HepG2 (cell line): ENCODE measurements around the gene INAFM2. TPM values are rescaled to one million over a fixed set of nuclear protein-coding genes. Genes with fewer than 3 reads are reported as not detected.

ENCODE experiments used
- ATAC-seq: fragments of 200-7000 bp; cut with Tn5 transposase; 3 replicates; pipeline ENCODE4 v1.9.1; 2020; ENCODE audit warnings: mild to moderate bottlenecking, moderate library complexity
- BruUV-seq: library from RNA; stranded (reverse); fragments of 400-500 nt; replicated peaks from 2 replicates; lab custom pipeline; 2021; lab: Mats Ljungman, UMichigan
- CTCF ChIA-PET: fragments of 300-600 bp; formaldehyde crosslinking; extraction: SDS; loops from one replicate; lab custom pipeline; 2021; ENCODE audit warnings: low total read pairs, inconsistent platforms, low intra/inter-chr PET ratio; lab: Yijun Ruan, JAX
- POLR2A ChIA-PET: fragments of 350-600 bp; sonication (Branson Sonifier 250); formaldehyde crosslinking; loops from one replicate; lab custom pipeline; 2020; ENCODE audit warnings: antibody characterized with exemption, inconsistent platforms; lab: Yijun Ruan, JAX
- DNase-seq: peaks from one replicate; pipeline ENCODE4 v3.0.0-alpha.2; 2015; ENCODE audit warnings: low spot score
- FAIRE-seq: peaks from 3 replicates; lab custom pipeline; 2011; peaks lifted over from hg19 to GRCh38; lab: Jason Lieb, UNC
- H2AFZ ChIP-seq: one replicate; pipeline ENCODE4 v1.6.1; 2011; ENCODE audit warnings: low read length, inconsistent platforms
- H3K27ac ChIP-seq: fragments of 300-600 bp; 3 replicates; pipeline ENCODE4 v1.8.0; 2011; ENCODE audit warnings: mixed run types, mild to moderate bottlenecking, mixed read lengths, low read length, inconsistent platforms; ENCODE audit not compliant: insufficient read depth; ENCODE audit errors: extremely low read length
- H3K27me3 ChIP-seq, 2 experiments: fragments of 200-600 bp in 1 of 2; 2 replicates in 1 of 2; 3 replicates in 1 of 2; pipeline versions ENCODE4 v1.6.0 to v1.8.0; 2011; ENCODE audit warnings: low read length in 2 of 2, mild to moderate bottlenecking in 2 of 2, moderate library complexity in 2 of 2, inconsistent platforms in 1 of 2; ENCODE audit not compliant: insufficient read depth in 2 of 2, control insufficient read depth in 1 of 2
- H3K36me3 ChIP-seq, 2 experiments: fragments of 200-600 bp in 1 of 2; replicated peaks in 1 of 2; 2 replicates in 1 of 2; 3 replicates in 1 of 2; pipeline versions ENCODE4 v1.5.1 to v1.8.0; 2011; ENCODE audit warnings: low read length in 2 of 2, inconsistent platforms in 1 of 2; ENCODE audit not compliant: insufficient read depth in 2 of 2, control insufficient read depth in 1 of 2
- H3K4me1 ChIP-seq: 2 replicates; pipeline ENCODE4 v1.5.1; 2012; ENCODE audit warnings: low read length, inconsistent platforms; ENCODE audit not compliant: insufficient read depth
- H3K4me2 ChIP-seq: 2 replicates; pipeline ENCODE4 v1.6.0; 2011; ENCODE audit warnings: low read depth, low read length, inconsistent platforms
- H3K4me3 ChIP-seq, 3 experiments: fragments of 200-600 bp in 1 of 3; sonication (generic), shearing (Covaris generic) in 1 of 3; replicated peaks in 1 of 3; 2 replicates each; pipeline ENCODE4 v1.5.1; 2011 to 2016; ENCODE audit warnings: low read length in 3 of 3, inconsistent platforms in 2 of 3, low read depth in 2 of 3, mild to moderate bottlenecking in 2 of 3, control low read depth in 1 of 3, mixed read lengths in 1 of 3; ENCODE audit not compliant: insufficient read depth in 1 of 3
- H3K79me2 ChIP-seq: one replicate; pipeline ENCODE4 v1.6.1; 2011; ENCODE audit warnings: low read length, inconsistent platforms; ENCODE audit not compliant: insufficient read depth
- H3K9ac ChIP-seq: 2 replicates; pipeline ENCODE4 v1.6.0; 2011; ENCODE audit warnings: mild to moderate bottlenecking, low read depth, low read length, inconsistent platforms; ENCODE audit not compliant: insufficient read depth
- H3K9me3 ChIP-seq: 2 replicates; pipeline ENCODE4 v1.5.1; 2012; ENCODE audit warnings: mild to moderate bottlenecking, low read length
- H4K20me1 ChIP-seq: 2 replicates; pipeline ENCODE4 v1.6.0; 2011; ENCODE audit warnings: inconsistent platforms, mild to moderate bottlenecking, low read length, moderate library complexity; ENCODE audit not compliant: insufficient read depth
- CEBPB ChIP-seq: IDR thresholded peaks from 2 replicates; pipeline ENCODE4 v1.6.1; 2011; ENCODE audit warnings: low read depth, low read length, improper control_type of control experiment, borderline replicate concordance
- MAF1 ChIP-seq: sonication (generic); formaldehyde crosslinking; IDR thresholded peaks from 2 replicates; pipeline ENCODE4 v1.5.0; 2020; ENCODE audit warnings: missing genetic modification reagents, borderline replicate concordance
- MYPOP ChIP-seq: sonication (generic); formaldehyde crosslinking; IDR thresholded peaks from 2 replicates; pipeline ENCODE4 v1.8.1; 2023; ENCODE audit warnings: mild to moderate bottlenecking, moderate library complexity, missing genetic modification reagents
- PHF5A ChIP-seq: IDR thresholded peaks from one replicate; pipeline ENCODE4 v1.6.1; 2018; ENCODE audit warnings: low read depth, missing genetic modification reagents; ENCODE audit not compliant: unreplicated experiment
- RCOR2 ChIP-seq: IDR thresholded peaks from 2 replicates; pipeline ENCODE4 v1.6.1; 2016; ENCODE audit warnings: missing biosample characterization, missing genetic modification reagents
- ZBTB38 ChIP-seq: sonication (generic); formaldehyde crosslinking; IDR thresholded peaks from 2 replicates; pipeline ENCODE4 v1.5.1; 2020; ENCODE audit warnings: mild to moderate bottlenecking, missing genetic modification reagents
- ZNF407 ChIP-seq: sonication (generic); formaldehyde crosslinking; IDR thresholded peaks from one replicate; pipeline ENCODE4 v1.5.1; 2020; ENCODE audit warnings: mild to moderate bottlenecking, missing genetic modification reagents; ENCODE audit errors: not compliant biosample characterization
- ZNF503 ChIP-seq: sonication (generic); formaldehyde crosslinking; IDR thresholded peaks from 2 replicates; pipeline ENCODE4 v1.4.0; 2020; ENCODE audit warnings: missing genetic modification reagents
- ZNF660 ChIP-seq: sonication (generic); formaldehyde crosslinking; IDR thresholded peaks from 2 replicates; pipeline ENCODE4 v1.5.1; 2020; ENCODE audit warnings: mild to moderate bottlenecking, low read depth, missing genetic modification reagents, borderline replicate concordance
- ZNF713 ChIP-seq: sonication (generic); formaldehyde crosslinking; IDR thresholded peaks from 2 replicates; pipeline ENCODE4 v1.4.0; 2020; ENCODE audit warnings: mild to moderate bottlenecking, missing genetic modification reagents
- WGBS: methylation state at CpG from one replicate; pipeline ENCODE4 v1.1.6; 2017; ENCODE audit warnings: low lambda C conversion rate; 5-methylcytosine and 5-hydroxymethylcytosine counted together
- in situ Hi-C: cut with HindIII; loops from 2 replicates; pipeline ENCODE4 v1.10.0; 2017; ENCODE audit warnings: low pct_unique_long_range_greater_than_20kb; ENCODE audit not compliant: extremely low pct_ligation_motif_present
- intact Hi-C: fragments of 100-400 bp; cut with micrococcal nuclease; formaldehyde crosslinking; loops from one replicate; pipeline ENCODE4 v1.10.0; 2022; ENCODE audit not compliant: unreplicated experiment
- polyA plus RNA-seq, 8 experiments: library from polyadenylated mRNA; depleted of rRNA in 3 of 8; stranded (reverse) in 7 of 8; unstranded in 1 of 8; fragments of >200 nt; fragmentation: Illumina TruSeq in 4 of 8; extraction: Trizol in 4 of 8; gene quantifications; 2 replicates each; pipeline versions ENCODE4 v1.2.1 to v1.2.3, GENCODE V29; 2011 to 2016; ENCODE audit warnings: low read depth in 4 of 8, missing spikeins in 1 of 8, mixed read lengths in 1 of 8; ENCODE audit not compliant: insufficient read depth in 1 of 8
- total RNA-seq, 5 experiments: library from RNA; depleted of rRNA; stranded (reverse); fragments of >200 nt; fragmentation: Illumina TruSeq; extraction: Trizol; gene quantifications; 2 replicates each; pipeline ENCODE4 v1.2.3, GENCODE V29; 2016; ENCODE audit warnings: low read depth in 1 of 5

Gene INAFM2
- total and polyA plus RNA-seq, 2 of the 13 experiments (the other 11 are each of a cell fraction or from before 2014, with no cell fraction given): 5.5 to 6.5 TPM

- TF ChIP-seq ZNF503 (CRISPR knock-in tag) (no peak), MYPOP (CRISPR knock-in tag) (no peak)
Observed at GRCh38 chr15:40302288-40302886, 21.1 kb upstream of the INAFM2 start (continued).

GRCh38 chr15:40302981-40303380 lies 20.5 kb upstream of the INAFM2 start:
- Histone ChIP-seq H3K4me1 (no peaks in the 10 kb centered on the region), H3K36me3 (no peaks in the 10 kb centered on the region), H3K4me3 (no peak overlapping the region), H3K27ac (no peak overlapping the region), H3K79me2 (no peaks in the 10 kb centered on the region), H3K9me3 (no peaks in the 10 kb centered on the region), H2AFZ (no peak overlapping the region), H4K20me1 (no peaks in the 10 kb centered on the region), H3K9ac (no peak overlapping the region), H3K27me3 (peaks cover 7 to 69% of the 10 kb centered on the region in 2 experiments), H3K4me2 (no peak overlapping the region)
- BruUV-seq: no TSS peak
- ChIA-PET POLR2A (no interaction called here), CTCF (no interaction called here)
- TF ChIP-seq MAF1 (CRISPR knock-in tag) (no peak), ZNF660 (CRISPR knock-in tag) (no peak), ZNF713 (CRISPR knock-in tag) (no peak), PHF5A (no peak), ZBTB38 (CRISPR knock-in tag) (no peak), RCOR2 (CRISPR knock-in tag) (no peak), CEBPB (no peak), ZNF407 (no peak)
- no peak for DNase-seq
- in situ Hi-C loops: no loop called here
- intact Hi-C loops: no loop called here
- no peak for ATAC-seq
- no peak for FAIRE-seq
- WGBS: 21% methylated on average over 6 of the region's 11 CpGs
